HUES48 (cell line): ENCODE data around the gene SHE.
A peak's percentile ranks its signal among the peaks of the same experiment; 100 is the strongest.

Experiments
- H3K27ac ChIP-seq: one replicate; pipeline ENCODE4 v1.7.0; 2013; ENCODE audit warnings: low read depth, low read length, inconsistent platforms
- H3K27me3 ChIP-seq: 2 replicates; pipeline ENCODE4 v1.6.1; 2013; ENCODE audit warnings: mild to moderate bottlenecking, low read length; ENCODE audit not compliant: control insufficient read depth, insufficient read depth
- H3K36me3 ChIP-seq: 2 replicates; pipeline ENCODE4 v1.6.1; 2013; ENCODE audit warnings: low read length; ENCODE audit not compliant: control insufficient read depth, insufficient read depth
- H3K4me1 ChIP-seq: 2 replicates; pipeline ENCODE4 v1.6.1; 2013; ENCODE audit warnings: mild to moderate bottlenecking, low read length; ENCODE audit not compliant: control insufficient read depth, insufficient read depth
- H3K4me3 ChIP-seq: 2 replicates; pipeline ENCODE4 v1.5.1; 2013; ENCODE audit warnings: mild to moderate bottlenecking, low read depth, low read length
- H3K9ac ChIP-seq: 2 replicates; pipeline ENCODE4 v1.6.1; 2013; ENCODE audit warnings: mild to moderate bottlenecking, low read depth, low read length, moderate library complexity
- H3K9me3 ChIP-seq: 2 replicates; pipeline ENCODE4 v1.6.1; 2013; ENCODE audit warnings: low read length; ENCODE audit not compliant: control insufficient read depth, insufficient read depth

Gene SHE

DNA sequence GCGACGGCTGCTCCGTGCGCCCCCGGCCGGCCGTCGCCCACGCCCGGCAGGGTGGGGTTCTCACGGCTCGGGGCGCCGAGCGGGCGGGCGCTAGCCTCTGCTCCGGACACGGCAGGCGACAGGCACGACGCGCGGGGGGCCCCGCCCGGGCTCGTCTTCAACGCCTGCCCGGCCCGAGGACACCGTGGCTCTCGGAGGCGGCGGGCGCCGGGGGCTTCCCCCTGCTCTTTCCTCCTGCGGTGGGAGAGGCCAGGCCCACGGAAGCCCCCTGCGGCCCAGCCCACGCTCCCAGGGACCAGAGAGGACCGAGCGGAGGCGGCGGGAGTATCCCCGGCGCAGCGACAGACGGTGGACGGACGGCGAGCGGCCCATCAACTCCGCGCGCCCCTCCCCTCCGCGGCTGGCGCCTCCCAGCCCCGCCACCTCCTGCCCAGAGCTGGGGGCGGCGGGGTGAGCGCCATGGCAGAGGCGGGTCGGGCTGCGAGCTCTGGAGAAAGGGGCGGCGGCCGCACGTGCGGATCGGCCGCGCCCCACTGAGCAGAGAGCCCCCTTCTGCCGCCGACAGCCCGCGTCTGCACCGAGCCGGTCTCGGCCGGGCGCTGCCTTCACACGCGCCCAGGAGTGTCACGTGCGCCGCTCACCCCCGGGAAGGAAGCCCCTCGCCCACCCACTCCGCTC is at the start of gene SHE, which contains the start of gene TDRD10:
SHE (minus strand) TSS at position 347 of the 678 bp plus-strand sequence. CDS start 386 bp downstream, outside the sequence.
TDRD10 (plus strand) TSS at position 154 of the 678 bp plus-strand sequence. CDS start 4,685 bp downstream, outside the sequence.
- Histone ChIP-seq H3K9ac (no peak within 1 kb of the TSS), H3K27ac (no peak within 1 kb of the TSS), H3K4me3 (peak within 1 kb of the TSS; percentile 50), H3K27me3 (peaks cover 72% of the 10 kb centered on the region), H3K9me3 (no peaks in the 10 kb centered on the region), H3K36me3 (no peaks in the 10 kb centered on the region), H3K4me1 (no peaks in the 10 kb centered on the region)

DNA sequence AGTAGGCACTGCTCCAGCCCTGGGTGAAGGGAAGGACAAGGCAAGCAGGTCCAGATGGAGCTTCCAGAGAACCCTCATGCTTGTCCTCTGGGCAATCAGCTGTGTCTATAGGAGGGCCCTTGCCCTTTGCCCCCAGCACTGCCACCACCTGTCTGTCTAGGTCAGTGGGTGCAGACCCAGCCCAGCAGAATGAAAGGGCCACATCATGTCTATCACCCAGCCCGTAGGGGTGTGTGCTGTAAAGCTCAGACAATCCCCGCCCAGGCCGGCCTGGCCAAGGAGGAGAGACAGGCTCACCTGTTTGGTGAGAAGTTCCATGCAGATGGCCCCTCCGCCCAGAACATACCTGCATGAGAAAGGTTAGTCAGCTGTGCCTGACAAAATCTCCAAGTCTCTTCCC is 49.3 kb upstream of the SHE start:
- Histone ChIP-seq H3K9me3 (no peaks in the 10 kb centered on the region), H3K4me3 (no peak overlapping the region), H3K4me1 (peaks cover 4% of the 10 kb centered on the region), H3K27ac (no peak overlapping the region), H3K9ac (no peak overlapping the region), H3K36me3 (peaks cover 80% of the 10 kb centered on the region), H3K27me3 (no peaks in the 10 kb centered on the region)

DNA sequence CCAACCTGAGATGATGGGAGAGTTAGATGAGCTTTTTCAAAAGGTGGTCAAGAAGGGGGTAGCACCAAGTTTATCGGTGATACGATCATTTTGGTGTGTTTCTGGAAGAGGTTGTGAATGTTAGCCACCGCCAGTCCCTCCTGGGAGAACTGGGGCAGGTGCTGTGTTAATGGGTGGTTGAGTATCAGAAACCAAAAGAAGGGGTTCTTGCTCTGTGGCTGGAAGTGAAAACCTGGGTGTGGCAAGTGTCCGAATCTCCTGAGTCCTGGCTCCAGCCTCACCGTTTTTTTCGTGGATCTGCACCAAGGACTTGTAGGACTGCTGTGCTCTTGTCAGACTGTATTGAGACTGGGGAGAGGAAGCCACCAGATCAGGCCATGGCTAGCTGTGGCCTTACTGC is 48.4 kb upstream of the SHE start:
- Histone ChIP-seq H3K27ac (no peak overlapping the region), H3K27me3 (no peaks in the 10 kb centered on the region), H3K4me3 (no peak overlapping the region), H3K4me1 (no peaks in the 10 kb centered on the region), H3K9me3 (no peaks in the 10 kb centered on the region), H3K9ac (no peak overlapping the region), H3K36me3 (peaks cover 78% of the 10 kb centered on the region)

DNA sequence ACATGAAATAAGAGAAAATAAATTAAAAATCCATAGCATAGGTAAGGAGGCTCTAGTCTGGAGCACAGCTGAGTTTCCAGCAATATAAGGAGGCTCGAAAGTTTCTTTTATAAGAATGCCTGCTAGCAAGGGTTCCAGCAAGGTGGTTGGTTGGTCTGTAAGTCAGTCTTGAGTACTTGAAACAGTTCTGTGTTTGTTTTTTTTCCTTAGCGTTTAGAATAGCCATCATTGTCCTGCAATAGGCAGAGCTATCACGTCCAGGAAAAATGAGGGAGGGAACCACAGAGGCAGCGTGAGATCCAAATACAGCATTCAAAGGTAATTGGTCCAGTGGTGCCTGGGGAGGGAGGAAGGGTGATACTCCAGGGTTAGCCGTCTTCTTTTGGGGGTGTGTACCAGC is 47.9 kb upstream of the SHE start:
- Histone ChIP-seq H3K9ac (no peak overlapping the region), H3K27me3 (no peaks in the 10 kb centered on the region), H3K27ac (no peak overlapping the region), H3K4me3 (no peak overlapping the region), H3K4me1 (no peaks in the 10 kb centered on the region), H3K9me3 (no peaks in the 10 kb centered on the region), H3K36me3 (peaks cover 72% of the 10 kb centered on the region)

DNA sequence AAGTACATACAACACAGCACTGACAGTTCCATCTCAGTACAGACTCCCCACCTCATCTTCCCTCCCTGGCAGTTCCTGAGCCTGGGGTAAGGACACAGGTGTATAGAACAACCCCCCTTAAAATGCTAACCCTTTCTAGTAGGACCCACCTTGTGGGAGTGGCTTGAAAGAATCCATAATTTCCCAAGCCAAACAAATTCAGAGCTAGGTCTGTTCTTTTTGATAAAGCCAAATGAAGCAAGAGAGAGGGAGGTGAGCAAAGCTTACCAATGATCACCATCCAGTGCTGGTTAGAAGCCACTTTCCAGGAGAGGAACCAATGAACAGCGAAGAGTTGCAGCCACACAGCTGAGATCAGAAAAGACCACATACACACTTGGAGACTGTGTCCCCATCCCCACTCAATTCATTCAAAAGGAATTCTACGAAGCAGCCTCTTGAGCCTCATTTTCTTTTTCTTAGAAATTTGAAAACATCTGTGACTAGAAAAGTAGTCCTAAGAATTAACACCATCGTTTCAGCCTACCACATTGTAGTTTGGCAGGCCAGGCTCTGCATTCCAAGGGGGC is 47.1 kb upstream of the SHE start:
- no peaks in the 10 kb centered on the region for H3K4me1 ChIP-seq
- no peak overlapping the region for H3K4me3 ChIP-seq
- H3K27me3 ChIP-seq, result no peaks in the 10 kb centered on the region
- no peak overlapping the region for H3K9ac ChIP-seq
- no peaks in the 10 kb centered on the region for H3K9me3 ChIP-seq
- H3K36me3 ChIP-seq, result peaks cover 64% of the 10 kb centered on the region
- H3K27ac ChIP-seq, result no peak overlapping the region

DNA sequence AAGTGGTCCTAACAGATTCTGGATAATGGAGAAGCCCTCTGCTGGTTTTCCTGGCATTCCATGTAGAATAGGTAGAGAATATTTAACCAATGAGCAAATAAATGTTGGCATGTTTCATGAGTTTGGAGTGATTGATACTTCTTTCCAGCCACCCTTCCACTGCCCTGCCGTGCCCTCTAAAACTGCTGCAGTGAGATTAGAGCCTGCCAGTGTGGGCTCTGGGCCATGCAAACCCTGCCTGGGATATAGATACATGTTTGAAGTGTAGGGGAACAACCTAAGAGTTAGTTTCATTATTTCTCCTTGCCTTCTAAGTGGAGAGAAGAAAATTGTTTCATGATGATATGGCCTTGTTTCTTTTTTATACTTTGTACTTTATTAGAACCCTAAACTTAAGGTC is 45.8 kb upstream of the SHE start:
- Histone ChIP-seq H3K36me3 (peaks cover 51% of the 10 kb centered on the region), H3K4me1 (no peaks in the 10 kb centered on the region), H3K4me3 (no peak overlapping the region), H3K9ac (no peak overlapping the region), H3K9me3 (no peaks in the 10 kb centered on the region), H3K27ac (no peak overlapping the region), H3K27me3 (no peaks in the 10 kb centered on the region)

DNA sequence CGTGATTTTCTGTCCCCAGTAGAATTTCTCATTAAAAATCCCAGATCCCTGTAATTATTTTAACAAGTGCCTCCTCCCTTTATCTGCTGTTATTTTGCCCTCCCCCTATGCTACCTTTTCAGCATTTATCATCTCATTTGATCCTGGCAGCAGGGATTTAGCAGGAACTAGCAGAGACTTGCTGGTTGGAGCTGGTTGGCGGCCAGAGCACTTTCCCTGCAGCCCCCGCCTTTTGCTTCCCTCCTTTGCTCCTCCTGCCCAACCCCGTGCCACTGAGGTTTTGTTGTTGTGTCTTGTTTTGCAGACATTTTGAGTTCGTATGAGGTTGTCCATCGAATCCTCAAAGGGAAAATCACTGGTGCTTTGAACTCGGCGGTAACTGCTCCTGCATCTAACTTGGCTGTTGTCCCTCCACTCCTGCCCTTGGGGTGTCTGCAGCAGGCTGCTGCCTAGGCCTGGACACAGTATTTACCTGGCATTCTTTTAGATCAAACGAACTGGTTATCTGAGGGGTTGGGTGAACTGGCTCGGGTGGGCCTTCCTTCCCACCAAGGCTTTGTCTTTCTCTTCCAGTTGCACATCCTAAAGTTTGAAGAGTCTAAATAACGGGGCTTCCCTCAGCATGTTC is 45.0 kb upstream of the SHE start:
- Histone ChIP-seq H3K36me3 (peaks cover 43% of the 10 kb centered on the region), H3K9ac (no peak overlapping the region), H3K27ac (no peak overlapping the region), H3K27me3 (no peaks in the 10 kb centered on the region), H3K4me1 (no peaks in the 10 kb centered on the region), H3K4me3 (no peak overlapping the region), H3K9me3 (no peaks in the 10 kb centered on the region)

DNA sequence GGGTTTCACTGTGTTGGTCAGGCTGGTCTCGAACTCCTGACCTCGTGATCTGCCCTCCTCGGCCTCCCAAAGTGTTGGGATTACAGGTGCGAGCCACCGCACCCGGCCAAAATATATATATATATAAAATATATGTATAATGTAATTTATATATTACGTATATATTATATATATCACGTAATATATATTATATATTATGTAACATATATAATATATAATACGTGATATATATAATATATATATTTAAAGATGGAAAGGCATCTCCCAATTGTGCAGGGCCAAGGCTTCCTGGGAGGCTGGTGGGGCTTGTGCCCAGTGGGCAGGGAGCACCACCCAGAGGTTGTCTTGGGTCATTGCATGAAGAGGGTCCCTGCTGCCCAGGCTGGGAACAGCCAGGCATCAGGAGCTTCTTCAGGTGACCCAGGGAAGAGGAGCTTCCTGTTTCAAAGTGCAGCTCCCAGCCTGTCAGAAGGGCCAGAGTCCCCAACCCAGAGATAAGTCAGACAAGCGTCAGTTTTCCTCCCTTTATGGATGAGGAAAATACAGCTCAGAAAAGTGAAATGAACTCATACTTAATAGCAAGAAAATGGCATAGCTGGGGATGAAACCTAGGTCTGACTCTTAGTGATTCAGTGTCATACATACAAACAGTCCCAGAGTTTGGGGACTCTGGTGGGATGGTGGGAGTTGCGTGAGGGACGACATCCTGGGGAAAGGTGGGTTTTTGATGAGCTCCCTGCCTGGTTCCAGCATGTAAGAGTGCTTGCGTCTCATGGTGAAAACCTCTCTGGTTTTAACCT is 44.3 kb upstream of the SHE start:
- Histone ChIP-seq H3K27me3 (no peaks in the 10 kb centered on the region), H3K4me3 (no peak overlapping the region), H3K9ac (no peak overlapping the region), H3K9me3 (no peaks in the 10 kb centered on the region), H3K4me1 (no peaks in the 10 kb centered on the region), H3K27ac (no peak overlapping the region), H3K36me3 (peaks cover 36% of the 10 kb centered on the region)

DNA sequence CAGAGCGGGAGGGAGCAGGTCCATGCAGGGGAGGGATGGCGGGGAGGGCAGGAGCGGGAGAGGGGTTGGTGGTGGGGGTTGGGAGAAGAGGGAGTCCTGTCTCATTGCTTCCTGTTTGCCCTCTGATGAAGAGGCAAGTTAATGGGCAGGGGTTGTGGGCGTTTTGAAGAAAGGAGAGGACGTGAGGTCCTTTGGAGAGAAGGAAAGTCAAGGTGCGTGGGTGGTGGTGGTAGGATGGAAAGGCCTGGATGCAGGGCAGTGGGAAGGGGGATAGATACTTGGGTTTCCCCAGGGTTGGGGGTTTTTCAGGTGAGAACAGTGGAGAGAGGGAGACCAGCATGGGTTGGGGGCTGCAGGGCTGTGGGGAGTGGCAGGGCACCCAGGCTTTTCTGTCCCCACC is 39.0 kb upstream of the SHE start:
- H3K27ac ChIP-seq, result no peak overlapping the region
- H3K4me3 ChIP-seq, result no peak overlapping the region
- no peaks in the 10 kb centered on the region for H3K9me3 ChIP-seq
- H3K4me1 ChIP-seq, result no peaks in the 10 kb centered on the region
- H3K27me3 ChIP-seq, result no peaks in the 10 kb centered on the region
- no peaks in the 10 kb centered on the region for H3K36me3 ChIP-seq
- H3K9ac ChIP-seq, result no peak overlapping the region

DNA sequence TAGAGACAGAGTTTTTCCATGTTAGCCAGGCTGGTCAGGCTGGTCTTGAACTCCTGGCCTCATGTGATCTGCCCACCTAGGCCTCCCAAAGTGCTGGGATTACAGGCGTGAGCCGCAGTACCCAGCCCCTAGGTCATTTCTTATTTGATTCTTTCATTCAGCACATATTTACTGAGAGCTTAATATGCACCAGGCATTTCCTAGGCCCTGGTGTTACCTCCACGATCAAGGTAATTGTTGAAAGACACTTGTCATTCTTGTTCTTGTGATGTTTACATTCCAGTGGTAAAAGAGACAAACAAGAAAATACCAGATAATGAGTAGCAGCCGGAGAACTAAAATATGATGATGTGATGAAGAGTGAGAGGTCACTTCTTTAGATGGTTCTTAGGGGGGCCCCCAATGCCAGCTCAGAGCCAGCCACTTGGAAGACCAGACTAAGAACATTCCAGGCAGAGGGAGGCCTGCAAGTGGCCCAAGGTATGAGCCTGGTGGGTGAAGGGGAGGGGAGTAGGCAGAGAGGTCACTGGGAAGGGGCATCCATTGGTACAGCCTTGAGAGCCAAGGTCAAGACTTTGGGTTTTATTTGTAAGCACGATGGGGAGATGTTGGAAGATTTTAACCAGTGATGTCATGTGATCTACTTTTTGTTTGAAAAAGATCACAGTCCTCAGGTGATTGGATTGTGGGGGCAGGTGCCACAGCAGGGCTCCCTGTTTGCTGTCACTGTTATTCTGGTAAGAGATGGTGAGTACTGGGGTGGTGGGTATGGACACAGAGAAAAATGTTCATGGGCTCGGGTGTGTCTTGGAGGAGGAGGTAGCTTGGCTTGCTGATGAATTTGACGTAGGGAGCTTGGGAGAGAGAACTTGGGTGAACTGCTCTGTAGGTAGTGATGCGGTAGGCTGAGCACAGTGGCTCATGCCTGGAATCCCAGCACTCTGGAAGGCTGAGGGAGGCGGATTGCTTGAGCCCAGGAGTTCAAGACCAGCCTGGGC is 37.6 kb upstream of the SHE start:
- Histone ChIP-seq H3K4me3 (no peak overlapping the region), H3K9me3 (no peaks in the 10 kb centered on the region), H3K9ac (no peak overlapping the region), H3K27me3 (no peaks in the 10 kb centered on the region), H3K27ac (no peak overlapping the region), H3K36me3 (no peaks in the 10 kb centered on the region), H3K4me1 (no peaks in the 10 kb centered on the region)
